GM15510 (cell line): ENCODE measurements around the gene OBSL1.

Experiments used
- POLR2A ChIP-seq: IDR thresholded peaks from 3 replicates; pipeline ENCODE4 v1.6.1; 2011; ENCODE audit warnings: borderline replicate concordance; ENCODE audit not compliant: insufficient read length; ENCODE audit errors: extremely low read depth

Gene OBSL1

DNA sequence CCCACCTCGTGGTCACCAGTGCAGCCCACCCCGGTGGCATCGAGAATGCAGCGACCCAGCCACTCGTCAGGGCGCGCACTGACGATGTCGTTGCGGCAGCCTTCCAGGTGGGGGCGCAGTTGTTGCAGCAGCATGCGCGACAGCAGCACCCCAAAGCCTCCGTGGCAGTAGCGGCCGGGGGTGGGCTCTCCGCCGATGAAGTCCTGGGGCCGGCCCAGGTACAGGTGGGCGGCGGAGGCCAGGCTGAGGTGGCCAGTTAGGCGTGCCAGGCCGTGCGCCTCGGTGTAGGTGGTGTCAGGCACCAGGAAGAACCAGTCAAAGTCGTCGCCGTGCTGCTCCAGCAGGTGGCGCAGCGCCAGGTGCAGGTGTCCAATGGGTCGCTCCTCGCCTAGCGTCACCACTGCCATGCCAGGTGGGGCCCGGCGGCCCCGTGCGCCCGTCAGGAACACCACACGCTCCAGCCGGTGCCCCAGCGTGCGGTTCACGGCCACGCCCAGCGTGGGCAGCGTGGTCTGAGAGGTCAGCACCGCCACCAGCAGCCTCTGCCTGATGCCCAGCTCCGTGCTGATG, 29.6 kb downstream of the OBSL1 start:
- TF ChIP-seq POLR2A = no peak

DNA sequence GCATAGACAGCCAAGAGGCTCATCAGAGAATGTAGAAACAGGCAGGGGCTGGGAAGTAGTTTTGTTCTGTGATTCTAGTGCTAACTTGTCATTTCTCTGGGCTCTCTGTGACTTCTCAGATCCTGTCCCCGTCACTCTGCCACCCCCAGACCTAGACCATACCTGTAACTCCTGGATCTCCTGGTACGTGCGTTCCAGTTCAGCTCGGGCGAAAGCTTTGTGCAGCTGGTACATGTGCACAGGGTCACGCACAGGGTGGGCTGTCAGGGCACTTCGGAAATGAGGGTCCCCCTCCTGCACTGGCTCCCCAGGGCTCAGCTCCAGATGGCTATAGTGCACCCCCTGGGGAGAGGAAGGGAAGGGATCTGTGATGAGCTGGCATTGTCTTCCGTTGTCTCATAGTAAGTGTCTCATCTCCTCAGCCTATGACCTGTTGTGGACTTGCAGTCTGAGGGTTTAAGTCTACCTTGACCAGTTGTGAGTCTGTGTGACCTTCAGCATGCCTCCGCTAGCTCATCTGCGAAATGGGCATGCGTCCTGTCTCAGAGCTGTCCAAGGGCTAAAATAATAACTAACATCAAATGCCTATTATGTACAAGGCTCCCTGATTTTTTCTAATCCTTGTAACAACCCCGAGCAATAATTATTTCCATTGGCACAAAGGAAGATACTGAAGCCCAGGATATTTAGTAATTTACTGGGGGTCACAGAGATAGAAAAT, 30.4 kb downstream of the OBSL1 start:
- TF ChIP-seq POLR2A = no peak

GRCh38 chr2:219539926-219540678, 31.2 kb downstream of the OBSL1 start:
- TF ChIP-seq POLR2A = no peak

- no peak for TF ChIP-seq POLR2A
Observed at GRCh38 chr2:219538956-219539788, 32.2 kb downstream of the OBSL1 start.

DNA sequence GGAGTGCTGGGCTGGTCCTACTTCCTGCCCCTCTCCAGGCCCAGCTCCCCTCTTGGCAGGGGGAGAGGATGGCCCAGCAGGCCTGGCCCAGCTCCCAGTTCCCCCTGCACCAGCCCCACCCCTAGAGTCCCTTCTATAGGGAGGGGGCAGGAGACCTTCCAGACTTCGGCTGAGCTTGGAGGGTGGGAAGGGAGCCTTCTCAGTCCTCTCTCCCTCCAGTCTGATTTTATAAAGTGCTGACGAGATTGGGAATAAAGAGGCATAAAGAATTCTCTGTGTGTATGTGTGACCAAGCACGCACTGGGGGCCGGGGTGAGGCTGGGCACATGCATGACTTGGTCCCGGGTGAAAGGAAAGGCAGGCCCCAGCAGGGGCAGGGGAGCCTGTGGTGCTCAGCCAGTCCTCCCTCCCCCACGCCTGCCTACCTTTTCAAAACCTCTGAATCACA, 32.8 kb downstream of the OBSL1 start:
- no peak for TF ChIP-seq POLR2A

GRCh38 chr2:219537657-219538488, 33.5 kb downstream of the OBSL1 start:
- no peak for TF ChIP-seq POLR2A

- no peak for TF ChIP-seq POLR2A
Observed at GRCh38 chr2:219536967-219537366, 34.4 kb downstream of the OBSL1 start.

GRCh38 chr2:219536425-219536824, 34.9 kb downstream of the OBSL1 start:
- no peak for TF ChIP-seq POLR2A

DNA sequence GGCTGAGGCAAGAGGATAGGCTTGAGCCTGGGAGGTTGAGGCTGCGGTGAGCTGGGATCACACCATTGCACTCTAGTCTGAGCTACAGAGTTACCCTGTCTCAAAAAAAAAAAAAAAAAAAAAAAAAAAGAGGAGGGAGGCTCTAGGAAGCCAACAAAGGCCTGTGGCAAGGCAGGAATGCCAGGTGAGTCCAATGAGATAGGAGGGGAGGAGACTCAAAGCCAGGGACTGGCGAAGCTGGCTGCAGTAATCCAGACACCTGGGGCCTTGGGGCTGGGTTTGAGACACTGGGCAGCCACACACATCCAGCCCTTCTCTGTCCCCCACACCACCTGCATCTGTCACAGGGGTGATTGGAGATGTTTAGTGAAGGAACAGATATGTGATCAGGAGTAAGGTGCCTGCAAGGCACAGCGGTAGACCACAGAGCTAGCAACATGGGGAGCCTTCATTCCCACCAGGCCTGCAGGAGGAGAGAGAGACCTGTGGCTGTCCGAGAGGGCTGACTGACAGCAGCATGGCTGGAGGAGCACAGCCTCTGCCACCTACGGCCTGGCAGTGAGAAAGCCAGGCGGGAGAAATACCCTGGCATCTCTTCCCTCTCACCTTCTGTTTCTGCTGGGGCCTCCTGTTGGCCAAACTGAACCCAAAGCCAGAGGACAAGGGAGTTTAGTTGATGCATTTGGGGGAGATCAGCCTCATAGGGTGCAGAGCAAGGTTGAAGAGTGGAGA, 37.2 kb downstream of the OBSL1 start:
- TF ChIP-seq POLR2A = no peak

DNA sequence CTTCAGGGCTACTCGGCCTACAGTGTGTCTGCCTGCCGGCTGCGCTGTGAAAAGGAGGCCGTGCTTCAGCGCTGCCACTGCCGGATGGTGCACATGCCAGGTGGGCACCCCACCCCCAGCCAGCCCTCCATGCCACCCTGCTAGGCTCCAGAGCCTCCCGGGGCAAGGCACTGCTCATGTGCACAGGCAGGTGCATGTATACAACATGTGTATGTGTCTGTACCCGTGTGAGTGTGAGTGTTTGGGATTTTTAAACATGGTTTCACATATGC, 39.0 kb downstream of the OBSL1 start:
- no peak for TF ChIP-seq POLR2A

DNA sequence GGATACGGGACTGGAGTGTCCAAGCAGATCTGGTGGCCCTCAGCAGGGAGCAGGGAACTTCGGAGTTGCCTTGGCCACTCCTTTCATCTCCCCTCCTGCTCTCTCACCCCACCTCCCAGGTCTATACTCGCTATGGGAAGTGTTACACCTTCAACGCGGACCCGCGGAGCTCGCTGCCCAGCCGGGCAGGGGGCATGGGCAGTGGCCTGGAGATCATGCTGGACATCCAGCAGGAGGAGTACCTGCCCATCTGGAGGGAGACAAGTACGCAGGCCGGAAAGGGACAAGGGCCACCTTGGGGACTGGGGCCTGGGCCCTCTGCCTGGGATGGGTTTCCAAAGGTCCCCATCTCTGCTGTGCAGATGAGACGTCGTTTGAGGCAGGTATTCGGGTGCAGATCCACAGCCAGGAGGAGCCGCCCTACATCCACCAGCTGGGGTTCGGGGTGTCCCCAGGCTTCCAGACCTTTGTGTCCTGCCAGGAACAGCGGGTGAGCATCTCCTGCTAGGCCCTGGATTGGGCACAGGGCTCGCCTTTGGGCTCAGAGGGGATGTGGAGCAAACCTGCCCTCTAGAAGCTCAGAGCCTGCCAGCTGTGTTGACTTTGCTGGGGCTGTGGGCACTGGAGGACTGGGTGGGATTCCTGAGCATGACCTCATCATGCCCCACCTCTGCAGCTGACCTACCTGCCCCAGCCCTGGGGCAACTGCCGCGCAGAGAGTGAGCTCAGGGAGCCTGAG, 39.5 kb downstream of the OBSL1 start:
- no peak for TF ChIP-seq POLR2A

DNA sequence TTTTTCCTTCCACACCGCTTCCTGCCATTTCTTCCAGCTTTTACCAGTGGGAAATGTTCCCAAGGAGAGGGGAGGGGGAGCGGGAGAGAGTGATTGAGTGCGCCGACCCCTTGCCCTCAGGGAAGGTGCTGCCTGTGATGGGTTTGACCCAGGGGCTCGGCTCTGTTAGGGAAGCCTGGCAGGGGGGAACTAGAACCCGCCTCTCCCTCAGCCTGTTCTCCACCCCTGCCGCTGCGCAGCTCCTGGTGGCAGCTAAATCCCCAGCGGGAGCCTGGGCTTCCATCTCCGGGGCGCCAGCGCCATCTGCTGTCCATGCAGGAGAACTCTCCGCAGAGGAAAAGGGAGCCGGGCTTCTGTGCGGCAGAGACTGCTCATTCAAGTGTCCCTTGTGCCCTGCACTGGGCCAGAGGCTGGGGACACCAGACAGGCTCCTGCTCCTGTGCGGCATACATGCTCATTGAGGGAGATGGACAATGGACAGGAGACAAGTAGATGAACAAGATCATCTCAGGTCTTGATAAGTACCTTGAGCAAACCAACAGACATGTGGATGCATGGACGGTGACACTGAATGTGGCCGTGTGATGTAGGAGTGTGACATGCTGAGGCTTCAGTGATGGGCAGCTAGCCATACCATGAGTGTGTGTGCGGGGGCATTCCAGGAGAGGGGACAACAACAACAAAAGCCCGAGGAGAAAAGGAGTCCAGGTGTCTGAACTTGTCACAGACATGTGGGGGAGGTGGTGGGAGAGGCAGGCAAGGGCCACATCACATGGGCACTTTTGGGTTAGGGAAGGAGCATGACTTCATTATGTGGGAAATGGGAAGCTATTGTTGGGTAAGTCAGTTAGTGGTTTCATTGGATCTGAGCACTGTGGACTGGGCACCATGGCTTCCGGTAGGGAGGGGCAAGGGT, 41.0 kb downstream of the OBSL1 start:
- no peak for TF ChIP-seq POLR2A

GRCh38 chr2:219527472-219527871, 43.9 kb downstream of the OBSL1 start:
- TF ChIP-seq POLR2A = no peak

DNA sequence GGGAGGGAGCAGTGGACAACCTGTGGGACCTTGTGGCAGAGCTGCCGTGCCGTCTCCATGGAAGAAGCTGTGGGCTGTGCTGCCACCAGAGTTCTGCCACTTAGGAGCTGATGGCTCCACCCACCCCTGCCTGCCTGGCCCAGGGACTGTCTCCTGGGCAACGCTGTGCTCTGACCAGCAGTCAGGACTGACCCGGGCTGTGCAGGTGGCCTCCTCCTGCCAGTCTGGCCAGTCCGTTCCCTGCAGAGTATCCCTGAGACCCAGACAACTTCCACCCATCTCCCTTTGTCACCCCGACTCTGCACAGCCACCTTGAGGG, 44.3 kb downstream of the OBSL1 start:
- no peak for TF ChIP-seq POLR2A
